GM12864 (cell line): ENCODE measurements around the gene SLC16A5.
"Not testable (repeated sequence)": the region's sequence is repeated elsewhere in the genome, so short reads cannot be mapped to it uniquely, and the experiment has no call there.

Experiments
- DNase-seq: peaks from one replicate; pipeline ENCODE4 v3.0.0-alpha.2; 2011; ENCODE audit warnings: low read depth
- H3K4me3 ChIP-seq: 2 replicates; pipeline ENCODE4 v1.5.1; 2011; ENCODE audit warnings: mild to moderate bottlenecking, low read depth, low read length, control low read depth
- CTCF ChIP-seq: IDR thresholded peaks from 2 replicates; pipeline ENCODE4 v1.5.1; 2011; ENCODE audit warnings: low read depth, mild to moderate bottlenecking, moderate library complexity, low read length, control low read depth, inconsistent platforms; ENCODE audit errors: missing control alignments

Gene SLC16A5

GRCh38 chr17:75087558-75088453, at the start of gene SLC16A5:
Gene SLC16A5 (plus strand): TSS chr17:75087954. CDS start chr17:75093637, 5,683 bp downstream.
- peak within 1 kb of the TSS; percentile 62 for H3K4me3 ChIP-seq
- DNase-seq: no peak

GRCh38 chr17:75039238-75039637, 48.5 kb upstream of the SLC16A5 start:
- no peak for DNase-seq
- no peak overlapping the region for H3K4me3 ChIP-seq
- TF ChIP-seq CTCF: no peak

More at GRCh38 chr17:75087558-75088453, at the start of gene SLC16A5:
- TF ChIP-seq CTCF: no peak

- no peak for TF ChIP-seq CTCF
- no peak overlapping the region for H3K4me3 ChIP-seq
Measured at GRCh38 chr17:75041656-75042280, 46.0 kb upstream of the SLC16A5 start.

GRCh38 chr17:75043789-75044188, 44.0 kb upstream of the SLC16A5 start:
- not testable (repeated sequence) for H3K4me3 ChIP-seq, DNase-seq

More at GRCh38 chr17:75041656-75042280, 46.0 kb upstream of the SLC16A5 start:
- no peak for DNase-seq

- no peak for TF ChIP-seq CTCF
- no peak for DNase-seq
- H3K4me3 ChIP-seq: no peak overlapping the region
Measured at GRCh38 chr17:75044716-75045115, 43.0 kb upstream of the SLC16A5 start.

GRCh38 chr17:75045946-75046406, 41.8 kb upstream of the SLC16A5 start:
- DNase-seq: not testable (repeated sequence)
- peak overlapping the region; percentile 100 for H3K4me3 ChIP-seq

- TF ChIP-seq CTCF: peak; percentile 5
- peak; percentile 91 for DNase-seq
- H3K4me3 ChIP-seq: peak within 1 kb of the TSS; percentile 100
Measured at GRCh38 chr17:75046407-75047289, 41.1 kb upstream of the SLC16A5 start, which contains the start of the genes ATP5PD and KCTD2. Gene ATP5PD (minus strand): TSS chr17:75046969. CDS start chr17:75042650, 4,319 bp downstream. Gene KCTD2 (plus strand): TSS chr17:75047225. CDS start chr17:75047251, 26 bp downstream.
